Peyer's patch (tissue), 4 donors: ENCODE results near the gene PAEP. TPM values are rescaled to one million over a fixed set of nuclear protein-coding genes. Genes with fewer than 3 reads are reported as not detected.

Experiments
- DNase-seq, 3 donors: peaks; one replicate each; pipeline ENCODE4 v3.0.0-alpha.2; 2017 to 2019
- H3K27ac ChIP-seq, 4 donors: fragments of 200-600 bp; sonication (generic); one replicate each; pipeline ENCODE4 v1.5.1; 2016 to 2019
- H3K27me3 ChIP-seq, 2 donors: fragments of 200-600 bp; sonication (generic); one replicate each; pipeline ENCODE4 v1.5.1; 2019
- H3K36me3 ChIP-seq, 3 donors: fragments of 200-600 bp; sonication (generic); one replicate each; pipeline ENCODE4 v1.5.1; 2016 to 2019
- H3K4me1 ChIP-seq, 4 donors: fragments of 200-600 bp; sonication (generic); one replicate each; pipeline ENCODE4 v1.5.1; 2016 to 2019
- H3K4me3 ChIP-seq, 4 donors: fragments of 200-600 bp; sonication (generic); 1 replicate in 3 of 4; 2 replicates in 1 of 4; pipeline ENCODE4 v1.5.1; 2016 to 2019; ENCODE audit warnings: mild to moderate bottlenecking in 1 of 4
- H3K9me3 ChIP-seq, 4 donors: fragments of 200-600 bp; sonication (generic); one replicate each; pipeline ENCODE4 v1.5.1; 2016 to 2019; ENCODE audit warnings: mild to moderate bottlenecking in 1 of 4
- CTCF ChIP-seq, 6 experiments: fragments of 450-650 bp in 4 of 6; fragments of 200-600 bp in 2 of 6; sonication (generic) in 1 of 6; IDR thresholded peaks; one replicate each; pipeline ENCODE4 v1.5.1; 2017 to 2019; ENCODE audit warnings: antibody characterized with exemption in 6 of 6, mild to moderate bottlenecking in 3 of 6, moderate library complexity in 1 of 6
- POLR2A ChIP-seq, 2 donors: fragments of 450-650 bp; IDR thresholded peaks; one replicate each; pipeline ENCODE4 v1.5.1; 2017; ENCODE audit warnings: antibody characterized with exemption in 2 of 2, mild to moderate bottlenecking in 2 of 2, moderate library complexity in 2 of 2
- total RNA-seq, 4 donors: library from RNA; depleted of rRNA; stranded (reverse); fragments of >200 nt; gene quantifications; one replicate each; pipeline ENCODE4 v1.1.0, GENCODE V29; 2016

PAEP gene
- total RNA-seq, 4 donors from 2014 or later: not detected

GRCh38 chr9:135570456-135570855, 8.9 kb downstream of the PAEP start:
- no peaks in the 10 kb centered on the region for H3K4me1 ChIP-seq
- H3K36me3 ChIP-seq: no peaks in the 10 kb centered on the region
- no peak overlapping the region for H3K27ac ChIP-seq
- H3K27me3 ChIP-seq: no peaks in the 10 kb centered on the region
- TF ChIP-seq CTCF (IDR thresholded peaks at IDR 0.05): no peak
- TF ChIP-seq POLR2A (IDR thresholded peaks at IDR 0.05): no peak
- DNase-seq: no peak
- no peak overlapping the region for H3K4me3 ChIP-seq
- H3K9me3 ChIP-seq: no peaks in the 10 kb centered on the region

GRCh38 chr9:135572233-135572632, 10.7 kb downstream of the PAEP start:
- no peak overlapping the region for H3K27ac ChIP-seq
- no peak for DNase-seq
- H3K4me1 ChIP-seq: no peaks in the 10 kb centered on the region
- TF ChIP-seq CTCF (IDR thresholded peaks at IDR 0.05): no peak
- TF ChIP-seq POLR2A (IDR thresholded peaks at IDR 0.05): no peak
- no peaks in the 10 kb centered on the region for H3K9me3 ChIP-seq
- H3K4me3 ChIP-seq: no peak overlapping the region
- no peaks in the 10 kb centered on the region for H3K36me3 ChIP-seq
- no peaks in the 10 kb centered on the region for H3K27me3 ChIP-seq

GRCh38 chr9:135573124-135573523, 11.6 kb downstream of the PAEP start:
- Histone ChIP-seq H3K4me1 (no peaks in the 10 kb centered on the region), H3K4me3 (no peak overlapping the region), H3K27ac (no peak overlapping the region), H3K27me3 (no peaks in the 10 kb centered on the region), H3K9me3 (no peaks in the 10 kb centered on the region), H3K36me3 (no peaks in the 10 kb centered on the region)
- no peak for TF ChIP-seq POLR2A (IDR thresholded peaks at IDR 0.05)
- no peak for TF ChIP-seq CTCF (IDR thresholded peaks at IDR 0.05)
- DNase-seq: no peak

- H3K4me3 ChIP-seq: no peak overlapping the region
- no peaks in the 10 kb centered on the region for H3K36me3 ChIP-seq
- H3K9me3 ChIP-seq: no peaks in the 10 kb centered on the region
- H3K27me3 ChIP-seq: no peaks in the 10 kb centered on the region
- peak in 1 of 3 donors; percentile 34 for DNase-seq
- H3K4me1 ChIP-seq: no peaks in the 10 kb centered on the region
- H3K27ac ChIP-seq: no peak overlapping the region
- TF ChIP-seq CTCF (IDR thresholded peaks at IDR 0.05): no peak
- TF ChIP-seq POLR2A (IDR thresholded peaks at IDR 0.05): no peak
Observed at GRCh38 chr9:135574331-135574730, 12.8 kb downstream of the PAEP start.

GRCh38 chr9:135574943-135575342, 13.4 kb downstream of the PAEP start:
- Histone ChIP-seq H3K27ac (no peak overlapping the region), H3K27me3 (no peaks in the 10 kb centered on the region), H3K36me3 (no peaks in the 10 kb centered on the region), H3K4me1 (no peaks in the 10 kb centered on the region), H3K9me3 (no peaks in the 10 kb centered on the region), H3K4me3 (no peak overlapping the region)
- no peak for TF ChIP-seq CTCF (IDR thresholded peaks at IDR 0.05)
- TF ChIP-seq POLR2A (IDR thresholded peaks at IDR 0.05): no peak
- DNase-seq: peak in 1 of 3 donors; percentile 27

- no peaks in the 10 kb centered on the region for H3K27me3 ChIP-seq
- TF ChIP-seq CTCF (IDR thresholded peaks at IDR 0.05) (no peak), POLR2A (IDR thresholded peaks at IDR 0.05) (no peak)
- no peaks in the 10 kb centered on the region for H3K4me1 ChIP-seq
- H3K9me3 ChIP-seq: no peaks in the 10 kb centered on the region
- H3K4me3 ChIP-seq: no peak overlapping the region
- no peak overlapping the region for H3K27ac ChIP-seq
- peak in 1 of 3 donors; percentile 28 for DNase-seq
- no peaks in the 10 kb centered on the region for H3K36me3 ChIP-seq
Observed at GRCh38 chr9:135575995-135576631, 14.6 kb downstream of the PAEP start.
